HepG2 (cell line): ENCODE measurements around the gene TPR. TPM values are rescaled to one million over a fixed set of nuclear protein-coding genes. Genes with fewer than 3 reads are reported as not detected.

Experiments used
- BCL6 ChIP-seq: IDR thresholded peaks from 2 replicates; pipeline ENCODE4 v1.6.1; 2016; ENCODE audit warnings: missing genetic modification reagents, missing compliant biosample characterization
- CREM ChIP-seq, 2 experiments: sonication (generic) in 1 of 2; formaldehyde crosslinking in 1 of 2; IDR thresholded peaks; 2 replicates each; pipeline versions ENCODE4 v1.4.0 to v1.6.1; 2016 to 2020; ENCODE audit warnings: antibody characterized with exemption in 1 of 2, mild to moderate bottlenecking in 1 of 2, missing genetic modification reagents in 1 of 2
- MED8 ChIP-seq: sonication (generic); formaldehyde crosslinking; IDR thresholded peaks from 2 replicates; pipeline ENCODE4 v1.8.1; 2023; ENCODE audit warnings: mild to moderate bottlenecking, missing genetic modification reagents; ENCODE audit not compliant: insufficient replicate concordance
- MXI1 ChIP-seq: IDR thresholded peaks from 3 replicates; pipeline ENCODE4 v1.6.1; 2012; ENCODE audit warnings: low read depth, low read length, inconsistent platforms, borderline replicate concordance
- NFYB ChIP-seq: sonication (generic); formaldehyde crosslinking; IDR thresholded peaks from 2 replicates; pipeline ENCODE4 v1.4.0; 2020; ENCODE audit warnings: missing genetic modification reagents
- SRSF9 ChIP-seq: fragments of 200-400 bp; formaldehyde crosslinking; IDR thresholded peaks from 2 replicates; pipeline ENCODE4 v1.6.1; 2018; ENCODE audit warnings: borderline replicate concordance, mild to moderate bottlenecking, low read depth, low read length; ENCODE audit not compliant: insufficient read depth, poor library complexity, severe bottlenecking
- TCF7L2 ChIP-seq: IDR thresholded peaks from 2 replicates; pipeline ENCODE4 v1.6.1; 2011; ENCODE audit warnings: mild to moderate bottlenecking, low read depth, low read length, moderate library complexity
- ZBTB38 ChIP-seq: sonication (generic); formaldehyde crosslinking; IDR thresholded peaks from 2 replicates; pipeline ENCODE4 v1.5.1; 2020; ENCODE audit warnings: mild to moderate bottlenecking, missing genetic modification reagents
- ZNF354B ChIP-seq: sonication (generic); formaldehyde crosslinking; IDR thresholded peaks from 2 replicates; pipeline ENCODE4 v1.8.0; 2022; ENCODE audit warnings: mild to moderate bottlenecking, missing genetic modification reagents
- ZSCAN9 ChIP-seq: IDR thresholded peaks from 2 replicates; pipeline ENCODE4 v1.6.1; 2016; ENCODE audit warnings: borderline replicate concordance
- polyA plus RNA-seq, 8 experiments: library from polyadenylated mRNA; depleted of rRNA in 3 of 8; stranded (reverse) in 7 of 8; unstranded in 1 of 8; fragments of >200 nt; fragmentation: Illumina TruSeq in 4 of 8; extraction: Trizol in 4 of 8; gene quantifications; 2 replicates each; pipeline versions ENCODE4 v1.2.1 to v1.2.3, GENCODE V29; 2011 to 2016; ENCODE audit warnings: low read depth in 4 of 8, missing spikeins in 1 of 8, mixed read lengths in 1 of 8; ENCODE audit not compliant: insufficient read depth in 1 of 8
- total RNA-seq, 5 experiments: library from RNA; depleted of rRNA; stranded (reverse); fragments of >200 nt; fragmentation: Illumina TruSeq; extraction: Trizol; gene quantifications; 2 replicates each; pipeline ENCODE4 v1.2.3, GENCODE V29; 2016; ENCODE audit warnings: low read depth in 1 of 5
- TF ChIP-seq, protein P1 (sequence below), 2 experiments: sonication (generic) in 1 of 2; formaldehyde crosslinking in 1 of 2; IDR thresholded peaks; 2 replicates each; pipeline versions ENCODE4 v1.5.1 to v1.6.1; 2011 to 2020; ENCODE audit warnings: borderline replicate concordance in 1 of 2, low read depth in 1 of 2, low read length in 1 of 2, mild to moderate bottlenecking in 1 of 2, missing genetic modification reagents in 1 of 2, moderate library complexity in 1 of 2
- TF ChIP-seq, protein P2 (sequence below): sonication (generic); formaldehyde crosslinking; IDR thresholded peaks from 2 replicates; pipeline ENCODE4 v1.4.0; 2020; ENCODE audit warnings: missing genetic modification reagents
- TF ChIP-seq, protein P3 (sequence below): sonication (generic); formaldehyde crosslinking; IDR thresholded peaks from 2 replicates; pipeline ENCODE4 v1.4.0; 2020; ENCODE audit warnings: missing genetic modification reagents
- TF ChIP-seq, protein P4 (sequence below): sonication (generic); formaldehyde crosslinking; IDR thresholded peaks from 2 replicates; pipeline ENCODE4 v1.5.0; 2020; ENCODE audit warnings: mild to moderate bottlenecking, missing genetic modification reagents
- TF ChIP-seq, protein P5 (sequence below): sonication (generic); formaldehyde crosslinking; IDR thresholded peaks from 2 replicates; pipeline ENCODE4 v1.5.1; 2020; ENCODE audit warnings: mild to moderate bottlenecking, missing genetic modification reagents, borderline replicate concordance

The TPR gene
- total and polyA plus RNA-seq, 2 of the 13 experiments (the other 11 are each of a cell fraction or from before 2014, with no cell fraction given), result 78.9 to 81.7 TPM

DNA sequence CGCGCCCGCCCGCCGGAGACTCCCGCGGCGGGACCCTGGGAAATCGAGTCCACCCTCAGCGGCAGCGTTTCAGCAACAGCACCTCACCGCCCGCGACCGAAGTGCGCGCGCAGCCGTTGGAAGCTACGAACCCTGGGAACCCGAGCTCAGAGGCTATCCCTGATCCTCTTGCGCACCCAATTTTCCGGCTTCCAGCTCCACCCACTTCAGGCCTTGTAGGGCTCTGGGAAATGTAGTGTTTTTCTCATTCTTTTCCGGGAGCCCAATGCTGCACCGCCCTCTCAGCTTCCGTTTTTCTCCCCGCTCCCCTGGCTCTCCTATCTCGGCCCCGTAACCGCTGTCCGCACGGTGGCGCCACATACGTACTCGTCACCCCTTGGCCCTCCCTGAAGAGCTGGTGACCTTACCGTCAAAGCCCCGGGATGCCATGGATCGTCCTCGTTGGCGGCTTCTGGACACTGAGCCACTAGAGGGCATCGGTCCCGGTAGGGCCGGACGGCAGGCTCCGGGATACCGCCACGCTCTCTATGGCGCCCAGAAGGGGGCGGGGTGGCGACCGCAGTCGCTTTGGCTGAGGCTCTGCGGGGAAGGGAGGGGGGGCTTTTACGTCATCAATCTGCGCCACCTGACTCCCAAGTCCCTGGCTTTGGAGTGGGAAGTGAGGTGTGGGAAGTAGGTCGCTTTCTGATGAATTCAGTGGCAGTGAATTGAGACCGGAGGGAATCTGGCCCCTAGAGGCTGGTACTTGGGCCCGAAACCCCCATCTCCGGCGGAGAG, at the start of gene TPR, which contains the start of gene ODR4 (continued):
- TF ChIP-seq, protein P1, sequence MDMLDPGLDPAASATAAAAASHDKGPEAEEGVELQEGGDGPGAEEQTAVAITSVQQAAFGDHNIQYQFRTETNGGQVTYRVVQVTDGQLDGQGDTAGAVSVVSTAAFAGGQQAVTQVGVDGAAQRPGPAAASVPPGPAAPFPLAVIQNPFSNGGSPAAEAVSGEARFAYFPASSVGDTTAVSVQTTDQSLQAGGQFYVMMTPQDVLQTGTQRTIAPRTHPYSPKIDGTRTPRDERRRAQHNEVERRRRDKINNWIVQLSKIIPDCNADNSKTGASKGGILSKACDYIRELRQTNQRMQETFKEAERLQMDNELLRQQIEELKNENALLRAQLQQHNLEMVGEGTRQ (IDR thresholded peaks at IDR 0.05; ENCODE audit: low read depth, low read length), result peak; percentile 32
- TF ChIP-seq, protein P1 (CRISPR knock-in tag; IDR thresholded peaks at IDR 0.05; ENCODE audit: borderline replicate concordance), result no peak
- no peak for TF ChIP-seq TCF7L2
- peak; percentile 46; the same call in 1 of the 2 replicates for TF ChIP-seq NFYB (CRISPR knock-in tag)
- TF ChIP-seq, protein P2, sequence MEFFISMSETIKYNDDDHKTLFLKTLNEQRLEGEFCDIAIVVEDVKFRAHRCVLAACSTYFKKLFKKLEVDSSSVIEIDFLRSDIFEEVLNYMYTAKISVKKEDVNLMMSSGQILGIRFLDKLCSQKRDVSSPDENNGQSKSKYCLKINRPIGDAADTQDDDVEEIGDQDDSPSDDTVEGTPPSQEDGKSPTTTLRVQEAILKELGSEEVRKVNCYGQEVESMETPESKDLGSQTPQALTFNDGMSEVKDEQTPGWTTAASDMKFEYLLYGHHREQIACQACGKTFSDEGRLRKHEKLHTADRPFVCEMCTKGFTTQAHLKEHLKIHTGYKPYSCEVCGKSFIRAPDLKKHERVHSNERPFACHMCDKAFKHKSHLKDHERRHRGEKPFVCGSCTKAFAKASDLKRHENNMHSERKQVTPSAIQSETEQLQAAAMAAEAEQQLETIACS (CRISPR knock-in tag), result peak; percentile 72
- TF ChIP-seq, protein P3, sequence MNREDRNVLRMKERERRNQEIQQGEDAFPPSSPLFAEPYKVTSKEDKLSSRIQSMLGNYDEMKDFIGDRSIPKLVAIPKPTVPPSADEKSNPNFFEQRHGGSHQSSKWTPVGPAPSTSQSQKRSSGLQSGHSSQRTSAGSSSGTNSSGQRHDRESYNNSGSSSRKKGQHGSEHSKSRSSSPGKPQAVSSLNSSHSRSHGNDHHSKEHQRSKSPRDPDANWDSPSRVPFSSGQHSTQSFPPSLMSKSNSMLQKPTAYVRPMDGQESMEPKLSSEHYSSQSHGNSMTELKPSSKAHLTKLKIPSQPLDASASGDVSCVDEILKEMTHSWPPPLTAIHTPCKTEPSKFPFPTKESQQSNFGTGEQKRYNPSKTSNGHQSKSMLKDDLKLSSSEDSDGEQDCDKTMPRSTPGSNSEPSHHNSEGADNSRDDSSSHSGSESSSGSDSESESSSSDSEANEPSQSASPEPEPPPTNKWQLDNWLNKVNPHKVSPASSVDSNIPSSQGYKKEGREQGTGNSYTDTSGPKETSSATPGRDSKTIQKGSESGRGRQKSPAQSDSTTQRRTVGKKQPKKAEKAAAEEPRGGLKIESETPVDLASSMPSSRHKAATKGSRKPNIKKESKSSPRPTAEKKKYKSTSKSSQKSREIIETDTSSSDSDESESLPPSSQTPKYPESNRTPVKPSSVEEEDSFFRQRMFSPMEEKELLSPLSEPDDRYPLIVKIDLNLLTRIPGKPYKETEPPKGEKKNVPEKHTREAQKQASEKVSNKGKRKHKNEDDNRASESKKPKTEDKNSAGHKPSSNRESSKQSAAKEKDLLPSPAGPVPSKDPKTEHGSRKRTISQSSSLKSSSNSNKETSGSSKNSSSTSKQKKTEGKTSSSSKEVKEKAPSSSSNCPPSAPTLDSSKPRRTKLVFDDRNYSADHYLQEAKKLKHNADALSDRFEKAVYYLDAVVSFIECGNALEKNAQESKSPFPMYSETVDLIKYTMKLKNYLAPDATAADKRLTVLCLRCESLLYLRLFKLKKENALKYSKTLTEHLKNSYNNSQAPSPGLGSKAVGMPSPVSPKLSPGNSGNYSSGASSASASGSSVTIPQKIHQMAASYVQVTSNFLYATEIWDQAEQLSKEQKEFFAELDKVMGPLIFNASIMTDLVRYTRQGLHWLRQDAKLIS (CRISPR knock-in tag), result no peak
- TF ChIP-seq MED8, result peak; percentile 37
- no peak for TF ChIP-seq ZBTB38 (CRISPR knock-in tag)
- TF ChIP-seq MXI1, result peak; percentile 74; the same call in 1 of the 3 replicates
- TF ChIP-seq, protein P4, sequence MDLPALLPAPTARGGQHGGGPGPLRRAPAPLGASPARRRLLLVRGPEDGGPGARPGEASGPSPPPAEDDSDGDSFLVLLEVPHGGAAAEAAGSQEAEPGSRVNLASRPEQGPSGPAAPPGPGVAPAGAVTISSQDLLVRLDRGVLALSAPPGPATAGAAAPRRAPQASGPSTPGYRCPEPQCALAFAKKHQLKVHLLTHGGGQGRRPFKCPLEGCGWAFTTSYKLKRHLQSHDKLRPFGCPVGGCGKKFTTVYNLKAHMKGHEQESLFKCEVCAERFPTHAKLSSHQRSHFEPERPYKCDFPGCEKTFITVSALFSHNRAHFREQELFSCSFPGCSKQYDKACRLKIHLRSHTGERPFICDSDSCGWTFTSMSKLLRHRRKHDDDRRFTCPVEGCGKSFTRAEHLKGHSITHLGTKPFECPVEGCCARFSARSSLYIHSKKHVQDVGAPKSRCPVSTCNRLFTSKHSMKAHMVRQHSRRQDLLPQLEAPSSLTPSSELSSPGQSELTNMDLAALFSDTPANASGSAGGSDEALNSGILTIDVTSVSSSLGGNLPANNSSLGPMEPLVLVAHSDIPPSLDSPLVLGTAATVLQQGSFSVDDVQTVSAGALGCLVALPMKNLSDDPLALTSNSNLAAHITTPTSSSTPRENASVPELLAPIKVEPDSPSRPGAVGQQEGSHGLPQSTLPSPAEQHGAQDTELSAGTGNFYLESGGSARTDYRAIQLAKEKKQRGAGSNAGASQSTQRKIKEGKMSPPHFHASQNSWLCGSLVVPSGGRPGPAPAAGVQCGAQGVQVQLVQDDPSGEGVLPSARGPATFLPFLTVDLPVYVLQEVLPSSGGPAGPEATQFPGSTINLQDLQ (CRISPR knock-in tag), result peak; percentile 60; the same call in 1 of the 2 replicates
- TF ChIP-seq ZSCAN9 (CRISPR knock-in tag), result peak; percentile 31; the same call in 1 of the 2 replicates
- TF ChIP-seq SRSF9, result no peak
- peak; percentile 88; the same call in 1 of the 2 replicates for TF ChIP-seq ZNF354B
- TF ChIP-seq CREM (IDR thresholded peaks at IDR 0.05), result peak; percentile 99
- peak; percentile 82 for TF ChIP-seq CREM (CRISPR knock-in tag; IDR thresholded peaks at IDR 0.05)
- no peak for TF ChIP-seq BCL6 (CRISPR knock-in tag)
- TF ChIP-seq, protein P5, sequence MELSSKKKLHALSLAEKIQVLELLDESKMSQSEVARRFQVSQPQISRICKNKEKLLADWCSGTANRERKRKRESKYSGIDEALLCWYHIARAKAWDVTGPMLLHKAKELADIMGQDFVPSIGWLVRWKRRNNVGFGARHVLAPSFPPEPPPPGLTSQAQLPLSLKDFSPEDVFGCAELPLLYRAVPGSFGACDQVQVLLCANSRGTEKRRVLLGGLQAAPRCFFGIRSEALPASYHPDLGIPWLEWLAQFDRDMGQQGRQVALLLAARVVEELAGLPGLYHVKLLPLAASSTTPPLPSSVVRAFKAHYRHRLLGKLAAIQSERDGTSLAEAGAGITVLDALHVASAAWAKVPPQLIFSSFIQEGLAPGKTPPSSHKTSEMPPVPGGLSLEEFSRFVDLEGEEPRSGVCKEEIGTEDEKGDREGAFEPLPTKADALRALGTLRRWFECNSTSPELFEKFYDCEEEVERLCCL, result no peak; the same call in 1 of the 2 replicates
